HepG2 (cell line): ENCODE results near the gene FNDC7. TPM values are rescaled to one million over a fixed set of nuclear protein-coding genes. Genes with fewer than 3 reads are reported as not detected.

ENCODE experiments used
- ATAC-seq: fragments of 200-7000 bp; cut with Tn5 transposase; 3 replicates; pipeline ENCODE4 v1.9.1; 2020; ENCODE audit warnings: mild to moderate bottlenecking, moderate library complexity
- BruUV-seq: library from RNA; stranded (reverse); fragments of 400-500 nt; replicated peaks from 2 replicates; lab custom pipeline; 2021; lab: Mats Ljungman, UMichigan
- CTCF ChIA-PET: fragments of 300-600 bp; formaldehyde crosslinking; extraction: SDS; loops from one replicate; lab custom pipeline; 2021; ENCODE audit warnings: low total read pairs, inconsistent platforms, low intra/inter-chr PET ratio; lab: Yijun Ruan, JAX
- POLR2A ChIA-PET: fragments of 350-600 bp; sonication (Branson Sonifier 250); formaldehyde crosslinking; loops from one replicate; lab custom pipeline; 2020; ENCODE audit warnings: antibody characterized with exemption, inconsistent platforms; lab: Yijun Ruan, JAX
- DNase-seq: peaks from one replicate; pipeline ENCODE4 v3.0.0-alpha.2; 2015; ENCODE audit warnings: low spot score
- FAIRE-seq: peaks from 3 replicates; lab custom pipeline; 2011; peaks lifted over from hg19 to GRCh38; lab: Jason Lieb, UNC
- H2AFZ ChIP-seq: one replicate; pipeline ENCODE4 v1.6.1; 2011; ENCODE audit warnings: low read length, inconsistent platforms
- H3K27ac ChIP-seq: fragments of 300-600 bp; 3 replicates; pipeline ENCODE4 v1.8.0; 2011; ENCODE audit warnings: mixed run types, mild to moderate bottlenecking, mixed read lengths, low read length, inconsistent platforms; ENCODE audit not compliant: insufficient read depth; ENCODE audit errors: extremely low read length
- H3K27me3 ChIP-seq, 2 experiments: fragments of 200-600 bp in 1 of 2; 2 replicates in 1 of 2; 3 replicates in 1 of 2; pipeline versions ENCODE4 v1.6.0 to v1.8.0; 2011; ENCODE audit warnings: low read length in 2 of 2, mild to moderate bottlenecking in 2 of 2, moderate library complexity in 2 of 2, inconsistent platforms in 1 of 2; ENCODE audit not compliant: insufficient read depth in 2 of 2, control insufficient read depth in 1 of 2
- H3K36me3 ChIP-seq, 2 experiments: fragments of 200-600 bp in 1 of 2; replicated peaks in 1 of 2; 2 replicates in 1 of 2; 3 replicates in 1 of 2; pipeline versions ENCODE4 v1.5.1 to v1.8.0; 2011; ENCODE audit warnings: low read length in 2 of 2, inconsistent platforms in 1 of 2; ENCODE audit not compliant: insufficient read depth in 2 of 2, control insufficient read depth in 1 of 2
- H3K4me1 ChIP-seq: 2 replicates; pipeline ENCODE4 v1.5.1; 2012; ENCODE audit warnings: low read length, inconsistent platforms; ENCODE audit not compliant: insufficient read depth
- H3K4me2 ChIP-seq: 2 replicates; pipeline ENCODE4 v1.6.0; 2011; ENCODE audit warnings: low read depth, low read length, inconsistent platforms
- H3K4me3 ChIP-seq, 3 experiments: fragments of 200-600 bp in 1 of 3; sonication (generic), shearing (Covaris generic) in 1 of 3; replicated peaks in 1 of 3; 2 replicates each; pipeline ENCODE4 v1.5.1; 2011 to 2016; ENCODE audit warnings: low read length in 3 of 3, inconsistent platforms in 2 of 3, low read depth in 2 of 3, mild to moderate bottlenecking in 2 of 3, control low read depth in 1 of 3, mixed read lengths in 1 of 3; ENCODE audit not compliant: insufficient read depth in 1 of 3
- H3K79me2 ChIP-seq: one replicate; pipeline ENCODE4 v1.6.1; 2011; ENCODE audit warnings: low read length, inconsistent platforms; ENCODE audit not compliant: insufficient read depth
- H3K9ac ChIP-seq: 2 replicates; pipeline ENCODE4 v1.6.0; 2011; ENCODE audit warnings: mild to moderate bottlenecking, low read depth, low read length, inconsistent platforms; ENCODE audit not compliant: insufficient read depth
- H3K9me3 ChIP-seq: 2 replicates; pipeline ENCODE4 v1.5.1; 2012; ENCODE audit warnings: mild to moderate bottlenecking, low read length
- H4K20me1 ChIP-seq: 2 replicates; pipeline ENCODE4 v1.6.0; 2011; ENCODE audit warnings: inconsistent platforms, mild to moderate bottlenecking, low read length, moderate library complexity; ENCODE audit not compliant: insufficient read depth
- ATM ChIP-seq: fragments of 450-650 bp; IDR thresholded peaks from 2 replicates; pipeline ENCODE4 v1.7.1; 2017; ENCODE audit warnings: mild to moderate bottlenecking, borderline replicate concordance
- CHCHD3 ChIP-seq: sonication (generic); formaldehyde crosslinking; IDR thresholded peaks from 2 replicates; pipeline ENCODE4 v1.8.0; 2022; ENCODE audit warnings: mild to moderate bottlenecking, missing genetic modification reagents, moderate library complexity
- FLYWCH1 ChIP-seq: sonication (generic); formaldehyde crosslinking; IDR thresholded peaks from 2 replicates; pipeline ENCODE4 v1.8.1; 2023; ENCODE audit warnings: mild to moderate bottlenecking, missing genetic modification reagents
- HIVEP1 ChIP-seq: sonication (generic); formaldehyde crosslinking; IDR thresholded peaks from 2 replicates; pipeline ENCODE4 v1.4.0; 2020; ENCODE audit warnings: mild to moderate bottlenecking, missing genetic modification reagents
- JARID2 ChIP-seq: sonication (generic); formaldehyde crosslinking; IDR thresholded peaks from 2 replicates; pipeline ENCODE4 v1.8.1; 2023; ENCODE audit warnings: missing genetic modification reagents, inconsistent platforms; ENCODE audit not compliant: insufficient replicate concordance
- JUNB ChIP-seq: sonication (generic); formaldehyde crosslinking; IDR thresholded peaks from 2 replicates; pipeline ENCODE4 v1.8.0; 2022; ENCODE audit warnings: missing genetic modification reagents, mild to moderate bottlenecking, borderline replicate concordance
- KMT2B ChIP-seq: IDR thresholded peaks from 2 replicates; pipeline ENCODE4 v1.6.1; 2016; ENCODE audit warnings: missing genetic modification reagents, missing compliant biosample characterization
- PAXIP1 ChIP-seq: sonication (generic); formaldehyde crosslinking; conservative IDR thresholded peaks from 2 replicates; pipeline ENCODE4 v1.4.0; 2020; ENCODE audit warnings: mild to moderate bottlenecking, missing genetic modification reagents, moderate library complexity
- PREB ChIP-seq: sonication (generic); formaldehyde crosslinking; IDR thresholded peaks from 2 replicates; pipeline ENCODE4 v1.4.0; 2020; ENCODE audit warnings: missing genetic modification reagents
- SRSF4 ChIP-seq: fragments of 200-400 bp; formaldehyde crosslinking; IDR thresholded peaks from one replicate; pipeline ENCODE4 v1.6.1; 2018; ENCODE audit warnings: mild to moderate bottlenecking, low read depth, low read length, moderate library complexity; ENCODE audit not compliant: poor library complexity, severe bottlenecking
- TCF7L2 ChIP-seq: IDR thresholded peaks from 2 replicates; pipeline ENCODE4 v1.6.1; 2011; ENCODE audit warnings: mild to moderate bottlenecking, low read depth, low read length, moderate library complexity
- ZBTB7B ChIP-seq: sonication (generic); formaldehyde crosslinking; IDR thresholded peaks from 2 replicates; pipeline ENCODE4 v1.4.0; 2020; ENCODE audit warnings: missing genetic modification reagents
- ZFP36L2 ChIP-seq: sonication (generic); formaldehyde crosslinking; IDR thresholded peaks from 2 replicates; pipeline ENCODE4 v1.4.0; 2020; ENCODE audit warnings: missing genetic modification reagents
- ZNF232 ChIP-seq: sonication (generic); formaldehyde crosslinking; IDR thresholded peaks from 2 replicates; pipeline ENCODE4 v1.4.0; 2020; ENCODE audit warnings: missing genetic modification reagents, borderline replicate concordance
- ZNF329 ChIP-seq: sonication (generic); formaldehyde crosslinking; IDR thresholded peaks from 2 replicates; pipeline ENCODE4 v1.9.0; 2021; ENCODE audit warnings: low read depth, mild to moderate bottlenecking, missing genetic modification reagents
- ZNF430 ChIP-seq: sonication (generic); formaldehyde crosslinking; IDR thresholded peaks from 2 replicates; pipeline ENCODE4 v1.9.0; 2021; ENCODE audit warnings: mild to moderate bottlenecking, missing genetic modification reagents
- ZNF652 ChIP-seq: IDR thresholded peaks from 2 replicates; pipeline ENCODE4 v1.6.1; 2016; ENCODE audit warnings: low read depth, borderline replicate concordance
- WGBS: methylation state at CpG from one replicate; pipeline ENCODE4 v1.1.6; 2017; ENCODE audit warnings: low lambda C conversion rate; 5-methylcytosine and 5-hydroxymethylcytosine counted together
- in situ Hi-C: cut with HindIII; loops from 2 replicates; pipeline ENCODE4 v1.10.0; 2017; ENCODE audit warnings: low pct_unique_long_range_greater_than_20kb; ENCODE audit not compliant: extremely low pct_ligation_motif_present
- intact Hi-C: fragments of 100-400 bp; cut with micrococcal nuclease; formaldehyde crosslinking; loops from one replicate; pipeline ENCODE4 v1.10.0; 2022; ENCODE audit not compliant: unreplicated experiment
- polyA plus RNA-seq, 8 experiments: library from polyadenylated mRNA; depleted of rRNA in 3 of 8; stranded (reverse) in 7 of 8; unstranded in 1 of 8; fragments of >200 nt; fragmentation: Illumina TruSeq in 4 of 8; extraction: Trizol in 4 of 8; gene quantifications; 2 replicates each; pipeline versions ENCODE4 v1.2.1 to v1.2.3, GENCODE V29; 2011 to 2016; ENCODE audit warnings: low read depth in 4 of 8, missing spikeins in 1 of 8, mixed read lengths in 1 of 8; ENCODE audit not compliant: insufficient read depth in 1 of 8
- total RNA-seq, 5 experiments: library from RNA; depleted of rRNA; stranded (reverse); fragments of >200 nt; fragmentation: Illumina TruSeq; extraction: Trizol; gene quantifications; 2 replicates each; pipeline ENCODE4 v1.2.3, GENCODE V29; 2016; ENCODE audit warnings: low read depth in 1 of 5
- TF ChIP-seq, protein P1 (sequence below): sonication (generic); formaldehyde crosslinking; IDR thresholded peaks from 2 replicates; pipeline ENCODE4 v1.5.1; 2020; ENCODE audit warnings: missing genetic modification reagents, mild to moderate bottlenecking, borderline replicate concordance
- TF ChIP-seq, protein P2 (sequence below): sonication (generic); formaldehyde crosslinking; IDR thresholded peaks from 2 replicates; pipeline ENCODE4 v1.5.0; 2020; ENCODE audit warnings: missing genetic modification reagents

Gene FNDC7
- total and polyA plus RNA-seq, 2 of the 13 experiments (the other 11 are each of a cell fraction or from before 2014, with no cell fraction given): 0.03 TPM; not detected in 1

DNA sequence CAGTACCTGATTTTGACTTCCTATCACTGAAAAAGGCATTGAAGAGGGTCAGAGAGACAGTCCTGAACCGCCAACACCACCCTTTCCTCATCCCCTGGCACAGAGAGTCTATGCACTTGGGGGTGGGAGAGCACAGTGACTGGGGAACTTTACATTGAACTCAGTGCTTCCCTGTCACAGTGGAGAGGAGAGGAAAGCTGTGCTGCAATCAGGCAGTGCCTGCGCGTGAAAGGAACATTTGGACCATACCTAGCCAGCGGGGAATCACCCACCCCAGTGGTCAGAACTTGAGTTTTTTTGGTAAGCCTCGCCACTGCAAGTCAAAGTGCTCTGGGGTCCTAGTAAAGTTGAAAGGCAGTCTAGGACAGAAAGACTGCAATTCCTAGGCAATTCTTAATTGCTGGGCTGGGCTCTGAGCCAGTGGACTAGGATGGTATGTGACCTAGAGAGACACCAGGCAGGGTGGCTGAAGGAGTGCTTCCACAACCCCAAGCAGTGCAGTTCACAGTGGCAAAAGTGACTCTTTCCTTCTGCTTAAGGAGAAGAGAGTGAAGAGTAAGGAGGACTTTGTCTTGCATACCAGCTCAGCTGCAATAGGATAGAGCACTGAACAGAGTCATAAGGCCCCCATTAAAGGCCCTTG is 42.5 kb upstream of the FNDC7 start:
- Histone ChIP-seq H3K27ac (no peak overlapping the region), H3K9ac (no peak overlapping the region), H3K4me2 (no peak overlapping the region), H4K20me1 (no peaks in the 10 kb centered on the region), H2AFZ (no peak overlapping the region), H3K9me3 (no peaks in the 10 kb centered on the region), H3K4me1 (no peaks in the 10 kb centered on the region), H3K79me2 (no peaks in the 10 kb centered on the region), H3K4me3 (no peak overlapping the region), H3K27me3 (no peaks in the 10 kb centered on the region), H3K36me3 (no peaks in the 10 kb centered on the region)
- WGBS: 42% methylated on average over 4 of the region's 5 CpGs
- TF ChIP-seq ZNF430 (CRISPR knock-in tag) (no peak), JARID2 (no peak), ATM (no peak), ZFP36L2 (CRISPR knock-in tag) (no peak), TCF7L2 (no peak), SRSF4 (no peak), PAXIP1 (CRISPR knock-in tag) (no peak), ZNF232 (no peak), KMT2B (no peak), HIVEP1 (CRISPR knock-in tag) (no peak), PREB (no peak), ZBTB7B (CRISPR knock-in tag) (no peak), CHCHD3 (no peak), FLYWCH1 (no peak), ZNF652 (CRISPR knock-in tag) (no peak), ZNF329 (CRISPR knock-in tag) (no peak), JUNB (CRISPR knock-in tag) (no peak)
- TF ChIP-seq, protein P1, sequence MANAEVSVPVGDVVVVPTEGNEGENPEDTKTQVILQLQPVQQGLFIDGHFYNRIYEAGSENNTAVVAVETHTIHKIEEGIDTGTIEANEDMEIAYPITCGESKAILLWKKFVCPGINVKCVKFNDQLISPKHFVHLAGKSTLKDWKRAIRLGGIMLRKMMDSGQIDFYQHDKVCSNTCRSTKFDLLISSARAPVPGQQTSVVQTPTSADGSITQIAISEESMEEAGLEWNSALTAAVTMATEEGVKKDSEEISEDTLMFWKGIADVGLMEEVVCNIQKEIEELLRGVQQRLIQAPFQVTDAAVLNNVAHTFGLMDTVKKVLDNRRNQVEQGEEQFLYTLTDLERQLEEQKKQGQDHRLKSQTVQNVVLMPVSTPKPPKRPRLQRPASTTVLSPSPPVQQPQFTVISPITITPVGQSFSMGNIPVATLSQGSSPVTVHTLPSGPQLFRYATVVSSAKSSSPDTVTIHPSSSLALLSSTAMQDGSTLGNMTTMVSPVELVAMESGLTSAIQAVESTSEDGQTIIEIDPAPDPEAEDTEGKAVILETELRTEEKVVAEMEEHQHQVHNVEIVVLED (CRISPR knock-in tag): no peak
- TF ChIP-seq, protein P2, sequence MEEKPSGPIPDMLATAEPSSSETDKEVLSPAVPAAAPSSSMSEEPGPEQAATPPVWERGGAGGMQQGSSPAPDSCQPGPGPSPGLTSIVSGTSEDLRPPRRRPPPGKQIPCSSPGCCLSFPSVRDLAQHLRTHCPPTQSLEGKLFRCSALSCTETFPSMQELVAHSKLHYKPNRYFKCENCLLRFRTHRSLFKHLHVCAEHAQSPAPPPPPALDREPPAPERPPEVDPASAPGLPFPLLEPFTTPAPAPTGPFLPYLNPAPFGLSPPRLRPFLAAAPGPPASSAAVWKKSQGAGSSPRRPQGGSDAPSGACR (CRISPR knock-in tag): no peak
- intact Hi-C loops: no loop called here
- no peak for DNase-seq
- in situ Hi-C loops: no loop called here
- no peak; the same call in 2 of the 3 replicates for ATAC-seq
- no TSS peak for BruUV-seq
- no peak for FAIRE-seq
- ChIA-PET CTCF (no interaction called here), POLR2A (no interaction called here)
